Measurements from ENCODE around the gene OR2M2. TPM values are rescaled to one million over a fixed set of nuclear protein-coding genes. Genes with fewer than 3 reads are reported as not detected.

OR2M2 gene
- total RNA-seq = not detected
- long read RNA-seq = 0 reads

- intact Hi-C loops (cut with DNase I) = no loop called here
- ATAC-seq (ENCODE audit: poor library complexity) (no peak), DNase-seq (no peak)
Observed at GRCh38 chr1:248174521-248174920, at the start of gene OR2M2. Gene OR2M2 (plus strand): TSS chr1:248174821. CDS start chr1:248179986, 5,165 bp downstream.

DNA sequence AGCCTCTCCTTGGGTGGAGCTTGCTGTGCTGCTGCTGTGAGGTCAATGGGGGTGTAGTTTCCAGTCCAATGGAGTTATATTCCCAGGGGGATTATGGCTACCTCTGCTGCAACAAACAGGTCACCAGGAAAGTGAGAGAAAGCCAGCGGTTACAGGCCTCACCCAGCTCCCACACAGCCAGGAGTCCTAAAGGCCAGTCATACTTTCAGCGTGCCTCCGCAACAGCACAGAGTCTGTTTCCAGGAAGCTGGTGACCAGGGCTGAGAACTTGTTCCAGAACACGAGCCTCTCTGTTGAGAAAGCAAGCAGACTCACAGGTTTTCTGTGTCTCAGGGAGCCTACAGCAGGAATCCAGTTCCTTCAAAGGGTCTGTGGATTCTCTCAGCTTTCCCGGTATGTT, 47.0 kb upstream of the OR2M2 start:
- DNase-seq = no peak
- no peak for ATAC-seq (ENCODE audit: poor library complexity)
- intact Hi-C loops (cut with DNase I) = no loop called here

GRCh38 chr1:248136811-248137210, 37.8 kb upstream of the OR2M2 start:
- no peak for DNase-seq
- ATAC-seq (ENCODE audit: poor library complexity) = no peak
- intact Hi-C loops (cut with DNase I) = no loop called here

DNA sequence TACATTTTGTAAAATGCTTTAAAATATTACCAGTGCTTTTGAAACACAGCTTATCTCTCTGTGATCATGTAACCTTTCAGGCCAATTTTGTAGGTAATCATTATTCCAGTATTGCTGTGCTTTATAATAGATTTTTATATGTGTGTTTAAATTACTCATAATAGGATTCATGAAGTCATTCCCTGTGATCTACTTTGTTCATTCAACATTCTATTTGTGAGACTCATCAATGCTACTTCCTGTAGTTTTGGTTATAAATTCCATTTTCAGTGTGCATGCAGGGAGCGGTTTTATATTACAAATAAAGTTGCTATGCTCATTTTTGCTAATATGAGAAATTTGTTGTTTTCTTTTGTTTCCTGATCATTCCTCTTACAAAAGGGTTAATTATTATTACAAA, 33.8 kb upstream of the OR2M2 start:
- intact Hi-C loops (cut with DNase I) = no loop called here
- DNase-seq (no peak), ATAC-seq (ENCODE audit: poor library complexity) (no peak)

DNA sequence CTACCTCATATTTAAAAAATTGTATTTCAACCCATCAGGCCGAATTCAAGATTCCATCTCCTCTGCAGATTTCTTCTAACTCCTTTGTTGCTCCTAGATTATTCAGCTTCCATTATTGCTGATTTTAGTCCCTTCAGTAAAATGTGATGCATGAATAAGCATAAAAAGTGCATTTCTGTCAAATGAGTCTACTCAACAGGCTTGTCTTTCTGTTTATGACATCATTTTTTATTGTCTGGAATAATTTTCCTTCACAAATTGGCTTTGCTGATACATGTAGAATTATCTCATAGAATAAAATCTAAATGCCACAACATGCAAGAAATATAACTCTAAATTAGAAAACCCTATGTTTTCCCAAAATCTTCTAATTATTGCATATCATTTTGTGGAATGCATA, 31.3 kb upstream of the OR2M2 start:
- ATAC-seq (ENCODE audit: poor library complexity) = no peak
- DNase-seq = no peak
- intact Hi-C loops (cut with DNase I) = no loop called here

DNA sequence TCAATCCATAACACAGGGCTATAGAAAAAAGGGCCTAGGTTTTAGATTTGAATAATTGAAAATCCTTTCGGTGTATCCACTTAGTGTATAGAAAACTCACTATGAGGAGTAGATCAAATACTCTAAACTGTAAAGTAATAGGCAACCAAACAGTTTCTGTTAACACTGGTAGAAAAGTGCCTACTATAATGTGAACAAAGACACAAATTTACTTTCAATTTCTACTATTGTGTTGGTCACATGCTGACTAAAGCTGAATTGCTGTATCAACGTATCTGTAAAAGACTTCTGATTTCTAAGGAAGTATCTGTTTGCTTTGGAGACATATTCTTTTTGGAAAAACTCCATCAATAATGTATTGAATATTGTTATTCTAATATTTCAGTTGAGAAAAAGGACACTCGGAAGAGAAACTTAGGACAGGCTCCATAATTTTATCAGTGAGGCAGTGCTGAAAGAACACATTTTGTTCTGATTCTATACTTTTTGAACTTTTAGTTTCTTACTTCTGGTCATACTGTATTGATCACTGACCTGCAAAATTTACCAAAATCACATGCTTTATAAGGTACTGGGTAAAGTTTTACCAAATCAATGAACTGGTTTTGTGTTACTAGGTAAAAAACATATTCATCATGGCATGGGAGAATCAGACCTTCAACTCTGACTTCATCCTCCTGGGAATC, 30.0 kb upstream of the OR2M2 start, which contains the start of gene OR2M5:
Gene OR2M5 (plus strand): TSS at position 636 of the 686 bp plus-strand sequence. CDS start 0 bp downstream, at position 636.
- intact Hi-C loops (cut with DNase I) = no loop called here
- ATAC-seq (ENCODE audit: poor library complexity) (no peak), DNase-seq (no peak)

GRCh38 chr1:248152056-248152827, 22.4 kb upstream of the OR2M2 start:
- intact Hi-C loops (cut with DNase I) = no loop called here
- ATAC-seq (ENCODE audit: poor library complexity) = no peak
- no peak for DNase-seq

DNA sequence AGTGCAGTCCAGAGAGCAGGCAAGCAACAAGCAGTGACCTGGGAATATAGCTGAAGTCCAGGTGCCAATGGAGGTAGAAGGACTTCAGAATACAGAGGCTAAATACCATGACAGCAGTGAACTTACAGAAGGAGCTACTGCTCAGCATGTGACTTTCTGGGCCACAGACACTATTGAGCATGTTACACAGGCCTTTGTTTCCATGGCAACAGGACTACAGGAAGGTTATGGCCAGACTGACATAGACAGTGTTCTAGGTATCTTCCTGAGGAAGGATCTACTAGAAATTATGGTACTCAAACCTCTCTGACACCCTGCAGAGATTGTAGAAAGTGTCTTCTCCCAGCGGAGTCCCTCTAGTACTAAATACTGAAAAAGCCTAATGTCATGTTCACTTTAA, 18.7 kb upstream of the OR2M2 start:
- intact Hi-C loops (cut with DNase I) = no loop called here
- no peak for DNase-seq
- no peak for ATAC-seq (ENCODE audit: poor library complexity)

- intact Hi-C loops (cut with DNase I) = no loop called here
- DNase-seq (no peak), ATAC-seq (ENCODE audit: poor library complexity) (no peak)
Observed at GRCh38 chr1:248158758-248159157, 15.9 kb upstream of the OR2M2 start.

DNA sequence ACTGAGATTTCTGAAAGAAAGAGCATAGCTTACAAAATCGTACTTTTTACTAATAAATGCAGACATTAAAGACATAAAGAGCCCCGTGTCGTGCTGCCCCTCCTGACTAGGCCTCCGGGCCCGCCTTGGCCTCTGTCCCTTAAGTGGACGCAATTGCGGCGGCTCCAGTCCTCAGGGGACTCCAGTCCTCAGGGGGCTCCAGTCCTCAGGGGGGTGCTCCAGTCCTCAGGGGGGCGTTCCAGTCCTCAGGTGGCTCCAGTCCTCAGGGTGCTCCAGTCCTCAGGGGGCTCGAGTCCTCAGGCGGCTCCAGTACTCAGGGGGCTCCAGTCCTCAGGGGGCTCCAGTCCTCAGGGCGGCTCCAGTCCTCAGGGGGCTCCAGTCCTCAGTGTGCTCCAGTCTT, 10.6 kb upstream of the OR2M2 start:
- ATAC-seq (ENCODE audit: poor library complexity) (no peak), DNase-seq (no peak)
- intact Hi-C loops (cut with DNase I) = no loop called here

GRCh38 chr1:248165186-248165585, 9.4 kb upstream of the OR2M2 start:
- ATAC-seq (ENCODE audit: poor library complexity) = no peak
- DNase-seq = no peak
- intact Hi-C loops (cut with DNase I) = no loop called here

- no peak for ATAC-seq (ENCODE audit: poor library complexity)
- no peak for DNase-seq
- intact Hi-C loops (cut with DNase I) = no loop called here
Observed at GRCh38 chr1:248183996-248184395, 9.4 kb downstream of the OR2M2 start.

DNA sequence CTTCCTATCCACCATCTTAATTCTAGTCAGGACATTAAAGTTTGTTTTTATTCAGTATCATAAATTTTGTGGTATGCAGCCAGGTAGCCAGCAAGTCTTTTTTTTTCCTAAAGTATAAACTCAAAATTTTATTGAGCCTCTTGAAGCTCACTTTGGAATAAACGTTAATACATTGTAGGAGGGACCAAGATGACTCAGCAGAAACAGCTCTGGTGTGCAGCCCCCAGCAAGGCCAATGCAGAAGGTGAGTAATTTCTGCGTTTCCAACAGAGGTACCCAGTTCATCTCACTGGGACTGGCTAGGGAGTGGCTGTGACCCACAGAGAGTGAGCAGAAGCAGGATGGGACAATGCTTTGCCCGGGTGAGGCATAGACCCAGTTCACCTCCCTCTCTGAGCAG, 12.7 kb downstream of the OR2M2 start:
- no peak for DNase-seq
- ATAC-seq (ENCODE audit: poor library complexity) = no peak
- intact Hi-C loops (cut with DNase I) = no loop called here

DNA sequence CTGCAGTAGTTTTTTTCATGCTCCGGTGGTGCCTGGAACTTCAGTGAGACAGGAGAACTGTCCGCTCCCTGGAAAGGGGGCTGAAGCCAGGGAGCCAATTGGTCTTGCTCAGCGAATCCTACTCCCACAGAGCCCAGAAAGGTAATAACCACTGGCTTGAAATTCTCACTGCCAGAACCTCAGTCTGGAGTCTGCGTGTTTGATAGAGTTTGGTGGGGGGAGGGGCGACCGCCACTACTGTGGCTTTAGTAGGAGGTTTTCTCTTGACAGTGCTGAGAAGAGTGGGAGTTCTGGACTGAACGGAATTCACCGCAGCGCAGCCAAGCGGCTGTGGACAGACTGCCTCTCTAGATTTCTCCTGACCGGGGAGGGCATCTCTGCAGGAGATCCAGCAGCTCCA, 14.4 kb downstream of the OR2M2 start:
- intact Hi-C loops (cut with DNase I) = no loop called here
- DNase-seq = no peak
- ATAC-seq (ENCODE audit: poor library complexity) = no peak

DNA sequence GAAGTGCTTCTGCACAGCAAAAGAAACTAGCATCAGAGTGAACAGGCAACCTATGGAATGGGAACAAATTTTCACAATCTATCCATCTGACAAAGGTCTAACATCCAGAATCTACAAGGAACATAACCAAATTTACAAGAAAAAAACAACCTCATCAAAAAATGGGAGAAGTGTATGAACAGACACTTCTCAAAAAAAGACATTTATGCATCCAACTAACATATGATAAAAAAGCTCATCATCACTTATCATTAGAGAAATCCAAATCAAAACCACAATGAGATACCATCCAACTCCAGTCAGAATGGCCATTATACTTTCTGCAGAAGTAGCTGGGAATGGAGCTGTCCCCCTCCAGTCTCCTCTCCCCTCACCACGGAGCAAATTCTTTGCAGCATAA, 19.5 kb downstream of the OR2M2 start:
- ATAC-seq (ENCODE audit: poor library complexity) = no peak
- DNase-seq = no peak
- intact Hi-C loops (cut with DNase I) = no loop called here

DNA sequence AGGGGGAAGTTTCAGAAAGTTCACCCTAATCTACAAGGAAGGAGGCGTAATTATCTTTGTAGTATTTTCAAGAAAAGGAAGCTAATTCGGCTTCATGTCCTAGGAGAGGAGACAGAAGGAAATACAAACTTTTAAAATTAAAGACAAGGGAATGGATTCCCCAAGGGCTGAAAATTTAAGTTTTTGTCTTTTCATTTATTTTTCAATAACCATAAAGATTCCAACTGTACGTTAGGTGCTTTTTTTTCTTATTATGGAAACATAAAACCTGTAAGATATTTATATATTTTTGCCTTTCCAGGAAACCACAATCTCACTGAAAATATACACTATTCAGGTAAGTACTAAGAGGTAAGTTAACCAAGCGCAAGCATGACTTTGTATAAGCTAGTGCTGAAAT, 22.3 kb downstream of the OR2M2 start, which contains the start of gene OR2M3:
Gene OR2M3 (plus strand): TSS at position 301 of the 400 bp plus-strand sequence. CDS start 5,803 bp downstream, outside the sequence.
- no peak for ATAC-seq (ENCODE audit: poor library complexity)
- intact Hi-C loops (cut with DNase I) = no loop called here
- DNase-seq = no peak

- ATAC-seq (ENCODE audit: poor library complexity) = no peak
- intact Hi-C loops (cut with DNase I) = no loop called here
- no peak for DNase-seq
Observed at GRCh38 chr1:248215880-248216279, 41.3 kb downstream of the OR2M2 start.

DNA sequence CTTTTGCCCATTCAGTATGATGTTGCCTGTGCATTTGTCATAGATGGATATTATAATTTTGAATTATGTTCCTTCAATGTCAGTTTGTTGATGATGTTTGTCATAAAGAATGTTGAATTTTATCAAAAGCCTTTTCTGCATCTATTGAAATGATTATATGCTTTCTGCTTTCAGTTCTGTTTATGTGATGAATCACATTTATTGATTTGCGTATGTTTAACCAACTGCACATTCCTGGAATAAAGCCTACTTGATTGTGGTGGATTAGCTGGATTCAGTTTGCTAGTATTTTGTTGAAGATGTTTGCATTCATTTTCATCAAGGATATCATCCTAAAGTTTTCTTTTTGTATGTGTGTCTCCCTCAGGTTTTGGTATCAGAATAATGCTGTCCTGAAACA, 50.9 kb downstream of the OR2M2 start:
- ATAC-seq (ENCODE audit: poor library complexity) (no peak), DNase-seq (no peak)
- intact Hi-C loops (cut with DNase I) = no loop called here

DNA sequence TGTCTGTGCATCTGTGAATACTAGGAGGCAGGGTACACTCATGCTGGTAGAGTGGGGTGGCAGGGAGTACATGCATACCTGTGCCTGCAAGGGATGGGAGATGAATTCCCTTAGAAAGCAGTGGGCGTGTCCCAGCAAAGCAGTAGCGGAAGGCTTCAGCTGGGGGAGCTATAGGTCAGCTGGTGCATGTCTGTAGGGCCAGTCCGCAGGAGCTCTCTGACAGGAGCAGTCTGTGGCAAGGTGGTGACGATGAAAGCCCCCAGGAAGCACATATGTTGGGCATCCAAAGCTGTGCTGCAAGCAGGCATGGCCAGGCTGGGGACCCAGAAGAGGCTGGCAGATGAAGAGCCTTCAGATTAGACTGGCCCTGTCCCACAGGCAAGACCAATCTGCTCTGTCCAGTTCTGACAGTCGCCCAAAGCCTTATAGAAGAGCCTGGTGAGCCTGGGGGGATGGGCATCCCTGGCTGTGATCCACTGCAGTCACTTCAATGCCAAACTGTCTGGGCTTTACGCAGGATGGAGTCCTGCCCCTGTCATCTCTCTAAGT, 54.8 kb downstream of the OR2M2 start:
- intact Hi-C loops (cut with DNase I) = no loop called here
- DNase-seq (no peak), ATAC-seq (ENCODE audit: poor library complexity) (no peak)
